GM12892 (cell line): Measurements from ENCODE around the gene FBXO39.

Experiments
- POLR2A ChIP-seq: IDR thresholded peaks from 2 replicates; pipeline ENCODE4 v1.6.1; 2011; ENCODE audit warnings: low read depth, low read length, control low read depth
- POLR2AphosphoS5 ChIP-seq: IDR thresholded peaks from 2 replicates; pipeline ENCODE4 v1.6.1; 2011; ENCODE audit warnings: low read depth, low read length, control low read depth

- TF ChIP-seq POLR2A (no peak), POLR2AphosphoS5 (no peak)
Measured at GRCh38 chr17:6779411-6779810, 3.4 kb downstream of the FBXO39 start.
